Psoas muscle (tissue), 8 donors: ENCODE measurements around the gene EFTUD2. TPM values are rescaled to one million over a fixed set of nuclear protein-coding genes. Genes with fewer than 3 reads are reported as not detected.

Source experiments
- ATAC-seq, 4 donors: fragments of 200-7000 bp; cut with Tn5 transposase; one replicate each; pipeline ENCODE4 v1.9.1; 2020; ENCODE audit warnings: moderate library complexity in 3 of 4, mild to moderate bottlenecking in 2 of 4
- DNase-seq, 2 donors: peaks; one replicate each; pipeline ENCODE4 v3.0.0-alpha.2; 2020
- H3K27ac ChIP-seq: fragments of 200-600 bp; one replicate; pipeline ENCODE4 v1.8.0; 2022
- H3K27me3 ChIP-seq, 3 donors: fragments of 200-600 bp in 1 of 3; one replicate each; pipeline versions ENCODE4 v1.6.1 to v1.8.0; 2013 to 2022; ENCODE audit warnings: low read length in 2 of 3, mild to moderate bottlenecking in 2 of 3, moderate library complexity in 1 of 3; ENCODE audit not compliant: insufficient read depth in 3 of 3
- H3K36me3 ChIP-seq, 2 donors: fragments of 200-600 bp in 1 of 2; one replicate each; pipeline versions ENCODE4 v1.6.1 to v1.8.0; 2013 to 2022; ENCODE audit warnings: low read depth in 1 of 2, mild to moderate bottlenecking in 1 of 2, moderate library complexity in 1 of 2; ENCODE audit not compliant: insufficient read depth in 1 of 2
- H3K4me1 ChIP-seq: fragments of 200-600 bp; one replicate; pipeline ENCODE4 v1.8.0; 2022
- H3K4me3 ChIP-seq: fragments of 200-600 bp; one replicate; pipeline ENCODE4 v1.8.0; 2022; ENCODE audit warnings: mild to moderate bottlenecking
- H3K9me3 ChIP-seq: fragments of 200-600 bp; one replicate; pipeline ENCODE4 v1.8.0; 2022
- CTCF ChIP-seq: fragments of 200-600 bp; IDR thresholded peaks from one replicate; pipeline ENCODE4 v1.8.0; 2022; ENCODE audit warnings: antibody characterized with exemption
- WGBS, 3 donors: extraction: QIAGEN DNeasy Blood & Tissue Kit; methylation state at CpG; one replicate each; pipeline versions ENCODE4 v1.1.6 to v1.1.7; 2013; 5-methylcytosine and 5-hydroxymethylcytosine counted together
- intact Hi-C, 2 donors: fragments of 100-400 bp; cut with DNase I; formaldehyde crosslinking; loops; one replicate each; pipeline versions ENCODE4 v1.11.0 to v1.14.2; 2022
- polyA plus RNA-seq, 3 donors: library from polyadenylated mRNA; stranded (reverse); fragments of 200-250 nt; gene quantifications; one replicate each; pipeline ENCODE4 v1.2.3, GENCODE V29; 2013
- total RNA-seq, 4 donors: library from RNA; stranded (reverse); fragmentation: NEBNext Ultra II Directional in 2 of 4; extraction: Animal tissue kit (Norgen Biotek cat#: 25700) in 2 of 4; gene quantifications; one replicate each; pipeline versions ENCODE4 v1.2.1 to v1.2.4, GENCODE V29; 2021 to 2023
- donor health status: healthy with polysubstance abuse.
- donor health status: DM: no; HTN: no; CAD: no; lungs with moderate emphysema.
- donor health status: Bipolar disorder and iron deficiency.
- donor health status: healthy.
- donor health status: DM: yes; HTN: yes; CAD: no.
- donor health status: DM: no; HTN: no; CAD: no.
- donor health status: DM: no; HTN: no; CAD: no.
- donor health status: DM: yes; HTN: yes; CAD: no.

The EFTUD2 gene
- total and polyA plus RNA-seq, 7 donors, result 46.0 to 114 (median 102) TPM

DNA sequence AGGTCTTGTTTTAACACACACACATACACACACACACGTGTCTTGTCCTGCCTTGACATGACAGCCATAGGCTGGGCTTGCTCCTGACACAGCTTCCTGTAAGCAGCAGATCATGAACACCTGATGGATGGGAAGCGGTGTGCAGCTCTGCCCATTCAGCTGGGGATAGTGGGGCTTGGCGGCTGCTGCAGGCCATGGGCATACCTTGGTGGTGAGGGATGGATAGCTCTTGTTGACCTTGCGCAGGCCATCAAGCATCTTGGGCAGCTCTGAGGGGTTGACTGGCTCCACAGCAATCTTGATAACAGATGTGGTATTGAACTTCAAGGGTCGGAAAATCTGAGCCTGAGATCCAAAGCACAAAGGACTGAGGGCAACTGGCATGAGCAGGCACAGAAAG, 39.5 kb downstream of the EFTUD2 start:
- Histone ChIP-seq H3K27ac (no peak overlapping the region), H3K4me1 (no peaks in the 10 kb centered on the region), H3K36me3 (peaks cover 21 to 100% of the 10 kb centered on the region in 2 donors), H3K4me3 (no peak overlapping the region), H3K27me3 (no peaks in the 10 kb centered on the region), H3K9me3 (no peaks in the 10 kb centered on the region)
- ATAC-seq, result no peak
- 79 to 94% (median 93%) methylated on average over 5 of the region's 5 CpGs for WGBS, 3 donors
- TF ChIP-seq CTCF, result no peak
- intact Hi-C loops, result loop anchor here in 1 of 2 donors (10.0 kb wide), 1 partner anchor 315 kb away; no protein-coding TSS in a partner anchor
- DNase-seq, result no peak

- DNase-seq, result no peak
- peaks cover 14 to 96% of the 10 kb centered on the region in 2 donors for H3K36me3 ChIP-seq
- no peak for ATAC-seq
- WGBS, 3 donors, result 81 to 90% (median 88%) methylated on average over 5 of the region's 5 CpGs
- no peak for TF ChIP-seq CTCF
- no peaks in the 10 kb centered on the region for H3K4me1 ChIP-seq
- intact Hi-C loops, result loop anchor here in 1 of 2 donors (10.0 kb wide), 1 partner anchor 309 kb away; no protein-coding TSS in a partner anchor
- no peaks in the 10 kb centered on the region for H3K27me3 ChIP-seq
- H3K27ac ChIP-seq, result no peak overlapping the region
- no peak overlapping the region for H3K4me3 ChIP-seq
- no peaks in the 10 kb centered on the region for H3K9me3 ChIP-seq
Measured at GRCh38 chr17:44854192-44854591, 45.1 kb downstream of the EFTUD2 start.

GRCh38 chr17:44850612-44851011, 48.6 kb downstream of the EFTUD2 start:
- H3K36me3 ChIP-seq, result peaks cover 6 to 60% of the 10 kb centered on the region in 2 donors
- H3K27ac ChIP-seq, result peak overlapping the region; percentile 24
- H3K4me1 ChIP-seq, result no peaks in the 10 kb centered on the region
- DNase-seq, result peak in 1 of 2 donors; percentile 24
- intact Hi-C loops, result loop anchor here in 1 of 2 donors (10.0 kb wide), 1 partner anchor 306 kb away; no protein-coding TSS in a partner anchor
- peak in 1 of 4 donors; percentile 41 for ATAC-seq
- WGBS, 3 donors, result 68 to 79% (median 72%) methylated on average over 5 of the region's 5 CpGs
- no peak overlapping the region for H3K4me3 ChIP-seq
- TF ChIP-seq CTCF, result no peak
- no peaks in the 10 kb centered on the region for H3K27me3 ChIP-seq
- no peaks in the 10 kb centered on the region for H3K9me3 ChIP-seq

GRCh38 chr17:44850025-44850424, 49.2 kb downstream of the EFTUD2 start:
- Histone ChIP-seq H3K9me3 (no peaks in the 10 kb centered on the region), H3K36me3 (peaks cover 6 to 55% of the 10 kb centered on the region in 2 donors), H3K4me1 (no peaks in the 10 kb centered on the region), H3K27me3 (no peaks in the 10 kb centered on the region), H3K4me3 (no peak overlapping the region), H3K27ac (peak overlapping the region; percentile 24)
- DNase-seq, result no peak
- TF ChIP-seq CTCF, result no peak
- intact Hi-C loops, result loop anchor here in 1 of 2 donors (10.0 kb wide), 1 partner anchor 305 kb away; no protein-coding TSS in a partner anchor
- no peak for ATAC-seq
- WGBS, 3 donors, result 73 to 89% (median 85%) methylated on average over 7 of the region's 7 CpGs
